ENCODE measurements around the gene MAPKAPK3. TPM values are rescaled to one million over a fixed set of nuclear protein-coding genes. Genes with fewer than 3 reads are reported as not detected.

Gene MAPKAPK3
- total RNA-seq, 1 donor from 2014 or later: 23.7 TPM

DNA sequence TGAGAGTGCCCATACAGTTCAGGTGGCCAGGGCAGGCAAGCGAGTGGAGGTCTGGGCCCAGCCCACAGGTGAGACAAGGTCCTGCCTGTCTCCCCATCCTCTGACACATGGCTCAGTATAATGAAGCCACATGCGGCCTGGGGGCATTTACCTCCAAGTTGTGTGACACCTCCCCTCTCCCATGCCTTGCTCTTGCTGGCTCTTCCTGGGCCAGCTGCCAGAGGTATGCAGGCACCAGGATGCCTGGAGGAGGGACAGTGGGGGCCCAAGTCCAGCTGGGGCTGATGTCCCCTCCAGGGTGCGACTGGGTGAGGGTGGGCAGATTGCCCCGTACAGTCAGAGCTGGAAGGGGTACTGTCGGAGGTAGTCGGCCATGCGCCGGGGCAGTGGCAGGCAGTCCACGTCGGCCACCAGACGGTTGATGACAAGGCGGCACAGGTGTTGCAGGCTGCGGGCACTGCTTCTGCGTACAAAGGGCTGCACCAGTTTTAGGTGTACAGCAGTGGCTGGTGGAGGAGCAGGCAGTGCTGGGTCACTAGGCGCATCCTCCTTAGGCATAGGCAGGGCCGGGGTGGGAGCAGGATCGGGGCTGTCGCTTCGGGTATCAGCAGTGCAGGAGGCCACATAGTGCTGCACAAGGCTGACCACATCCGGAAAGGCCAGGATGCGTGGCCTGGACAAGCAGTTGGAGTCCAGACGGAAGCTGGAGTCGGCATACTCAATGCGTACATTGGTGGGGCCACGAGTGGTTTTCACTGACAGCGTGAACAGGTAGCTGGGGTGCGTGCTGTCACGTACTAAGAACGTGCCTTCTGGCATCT is 9.5 kb upstream of the MAPKAPK3 start:
- TF ChIP-seq, protein P1, sequence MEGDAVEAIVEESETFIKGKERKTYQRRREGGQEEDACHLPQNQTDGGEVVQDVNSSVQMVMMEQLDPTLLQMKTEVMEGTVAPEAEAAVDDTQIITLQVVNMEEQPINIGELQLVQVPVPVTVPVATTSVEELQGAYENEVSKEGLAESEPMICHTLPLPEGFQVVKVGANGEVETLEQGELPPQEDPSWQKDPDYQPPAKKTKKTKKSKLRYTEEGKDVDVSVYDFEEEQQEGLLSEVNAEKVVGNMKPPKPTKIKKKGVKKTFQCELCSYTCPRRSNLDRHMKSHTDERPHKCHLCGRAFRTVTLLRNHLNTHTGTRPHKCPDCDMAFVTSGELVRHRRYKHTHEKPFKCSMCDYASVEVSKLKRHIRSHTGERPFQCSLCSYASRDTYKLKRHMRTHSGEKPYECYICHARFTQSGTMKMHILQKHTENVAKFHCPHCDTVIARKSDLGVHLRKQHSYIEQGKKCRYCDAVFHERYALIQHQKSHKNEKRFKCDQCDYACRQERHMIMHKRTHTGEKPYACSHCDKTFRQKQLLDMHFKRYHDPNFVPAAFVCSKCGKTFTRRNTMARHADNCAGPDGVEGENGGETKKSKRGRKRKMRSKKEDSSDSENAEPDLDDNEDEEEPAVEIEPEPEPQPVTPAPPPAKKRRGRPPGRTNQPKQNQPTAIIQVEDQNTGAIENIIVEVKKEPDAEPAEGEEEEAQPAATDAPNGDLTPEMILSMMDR (IDR thresholded peaks at IDR 0.05): no peak
- Histone ChIP-seq H3K27me3 (no peaks in the 10 kb centered on the region), H3K4me3 (no peak overlapping the region), H3K36me3 (peaks cover 10 to 19% of the 10 kb centered on the region in 2 donors), H3K27ac (no peak overlapping the region), H3K9me3 (no peaks in the 10 kb centered on the region), H3K4me1 (peaks cover 9 to 23% of the 10 kb centered on the region in 2 donors)
- intact Hi-C loops (cut with DNase I): no loop called here
- DNase-seq (ENCODE audit: low spot score in 2 of 2): no peak

DNA sequence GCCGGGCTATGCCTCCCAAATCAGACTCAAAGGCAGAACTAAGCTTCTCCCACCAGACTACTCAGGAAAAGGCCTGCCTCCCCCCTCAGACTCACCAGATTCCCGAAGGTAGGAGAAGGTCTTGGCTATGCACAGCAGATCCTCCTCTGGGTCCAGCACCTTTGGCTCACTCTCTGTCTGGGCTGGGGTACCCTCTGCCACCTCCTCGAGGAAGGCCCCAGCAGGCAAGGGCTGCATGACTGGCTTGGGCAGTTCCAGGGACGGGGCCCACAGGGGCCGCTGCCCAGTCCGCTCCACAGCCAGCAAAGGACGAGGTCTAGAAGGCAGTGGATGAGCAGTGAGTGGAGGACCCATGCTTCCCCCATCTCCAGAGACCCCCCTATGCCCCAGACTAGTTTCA is 8.7 kb upstream of the MAPKAPK3 start:
- H3K27ac ChIP-seq: no peak overlapping the region
- DNase-seq (ENCODE audit: low spot score in 2 of 2): no peak
- intact Hi-C loops (cut with DNase I): no loop called here
- TF ChIP-seq, protein P1 (IDR thresholded peaks at IDR 0.05): no peak
- H3K9me3 ChIP-seq: no peaks in the 10 kb centered on the region
- peaks cover 8 to 18% of the 10 kb centered on the region in 2 donors for H3K4me1 ChIP-seq
- H3K27me3 ChIP-seq: no peaks in the 10 kb centered on the region
- peaks cover 10 to 19% of the 10 kb centered on the region in 2 donors for H3K36me3 ChIP-seq
- no peak overlapping the region for H3K4me3 ChIP-seq

DNA sequence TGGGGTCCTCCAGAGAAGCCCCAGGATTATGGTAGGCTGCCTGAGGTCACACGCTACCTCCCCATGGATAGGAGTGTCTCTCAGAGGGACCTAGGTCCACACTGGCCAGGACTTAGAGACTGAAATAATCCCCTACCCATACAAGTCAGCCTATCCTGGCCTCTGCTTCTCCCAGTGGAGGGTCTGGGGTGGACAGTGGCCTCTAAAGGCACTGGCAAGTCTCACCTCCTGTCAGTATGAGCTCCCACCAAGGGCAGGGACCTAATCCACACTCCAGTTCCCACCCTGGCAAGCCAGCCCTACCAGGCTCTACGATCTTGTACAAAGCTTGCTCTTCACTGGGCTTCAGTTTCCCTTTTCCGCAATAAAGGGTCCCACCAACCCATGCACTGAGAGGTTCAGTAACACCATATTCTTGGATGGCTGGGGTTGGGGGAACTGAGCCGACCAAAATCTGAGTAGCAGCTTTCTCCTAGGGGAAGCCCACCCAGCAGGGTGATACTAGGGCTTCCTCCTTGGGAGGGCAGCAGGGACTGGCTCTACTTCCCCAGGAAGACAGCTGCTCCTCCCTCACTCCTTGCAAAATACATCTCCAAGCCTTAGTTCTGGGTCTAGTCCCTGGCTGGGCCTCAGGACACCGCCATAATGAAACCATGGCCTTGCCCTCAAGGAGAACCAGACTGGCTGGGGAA is 7.7 kb upstream of the MAPKAPK3 start:
- Histone ChIP-seq H3K4me3 (peak overlapping the region in 1 of 2 donors; percentile 74), H3K36me3 (peaks cover 10 to 19% of the 10 kb centered on the region in 2 donors), H3K27me3 (no peaks in the 10 kb centered on the region), H3K4me1 (peaks cover 8 to 15% of the 10 kb centered on the region in 2 donors), H3K9me3 (no peaks in the 10 kb centered on the region), H3K27ac (peak overlapping the region in 1 of 2 donors; percentile 70)
- TF ChIP-seq, protein P1 (IDR thresholded peaks at IDR 0.05): no peak
- no peak for DNase-seq (ENCODE audit: low spot score in 2 of 2)
- intact Hi-C loops (cut with DNase I): no loop called here

DNA sequence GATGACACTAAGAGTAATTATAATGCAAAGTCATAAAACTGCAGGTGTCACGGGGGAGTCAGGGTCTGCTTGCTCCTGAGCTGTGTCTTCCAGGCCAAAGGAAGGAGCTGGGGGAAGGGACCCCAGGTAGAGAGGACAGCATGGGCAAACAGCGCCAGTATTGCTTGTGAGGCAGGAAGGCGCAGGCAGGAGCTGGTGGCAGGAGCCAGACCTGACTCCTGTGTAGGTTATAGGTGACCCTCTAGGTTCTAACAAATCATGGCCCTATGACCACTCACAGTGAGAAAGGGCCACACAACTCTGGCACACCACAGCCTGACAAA is 7.2 kb upstream of the MAPKAPK3 start:
- H3K4me3 ChIP-seq: peak overlapping the region; percentile 74 to 76

DNA sequence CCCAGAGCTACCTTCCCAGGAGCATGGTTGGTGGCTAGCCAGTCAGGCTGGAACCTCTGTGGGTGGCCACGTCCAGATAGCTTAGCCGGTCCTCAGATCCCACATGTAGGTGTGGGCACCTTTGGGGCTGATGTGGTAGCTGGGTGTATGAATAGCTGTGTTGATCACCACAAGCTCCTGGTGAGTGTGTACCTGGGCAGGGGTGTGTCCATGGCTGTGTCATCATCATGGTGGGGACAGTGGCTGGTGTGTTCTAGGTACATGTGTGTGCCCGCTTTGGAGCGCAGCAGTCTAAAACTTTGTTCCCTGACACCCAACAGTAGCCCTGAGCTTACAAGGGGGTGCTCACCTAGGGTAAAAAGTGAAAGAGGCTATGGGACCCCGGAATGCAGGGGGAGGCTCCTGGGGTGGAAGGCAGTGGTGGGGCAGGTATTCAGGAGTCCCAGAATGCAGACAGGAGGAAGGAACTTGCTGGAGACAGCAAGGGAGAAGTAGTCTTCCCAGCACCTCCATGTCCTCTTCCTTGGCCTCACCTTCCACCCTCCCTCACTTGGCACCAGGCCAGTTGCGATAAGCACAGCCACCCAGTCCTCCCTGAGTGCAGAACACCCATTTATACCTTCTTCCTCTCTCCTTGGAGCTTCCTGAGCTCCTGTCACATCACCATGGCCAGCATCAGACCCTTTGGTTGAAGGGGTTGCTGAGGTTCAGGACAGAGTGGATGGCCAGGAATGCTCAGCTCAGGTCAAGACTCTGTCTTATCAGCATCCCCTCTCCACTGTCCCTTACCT is 6.6 kb upstream of the MAPKAPK3 start:
- Histone ChIP-seq H3K9me3 (no peaks in the 10 kb centered on the region), H3K27me3 (no peaks in the 10 kb centered on the region), H3K4me3 (peak overlapping the region; percentile 74 to 76), H3K36me3 (peaks cover 10 to 19% of the 10 kb centered on the region in 2 donors), H3K27ac (peak overlapping the region; percentile 70 to 79), H3K4me1 (peaks cover 3 to 15% of the 10 kb centered on the region in 2 donors)
- TF ChIP-seq, protein P1 (IDR thresholded peaks at IDR 0.05): no peak
- no peak for DNase-seq (ENCODE audit: low spot score in 2 of 2)
- intact Hi-C loops (cut with DNase I): loop anchor here (5.0 to 10.0 kb wide), 3 partner anchors 96 to 1354 kb away; partner anchors contain the start of genes PCBP4 and TMEM115

More for the DNA sequence above, 7.2 kb upstream of the MAPKAPK3 start:
- DNase-seq (ENCODE audit: low spot score in 2 of 2): no peak
- no peaks in the 10 kb centered on the region for H3K9me3 ChIP-seq
- no peaks in the 10 kb centered on the region for H3K27me3 ChIP-seq
- peaks cover 8 to 15% of the 10 kb centered on the region in 2 donors for H3K4me1 ChIP-seq
- intact Hi-C loops (cut with DNase I): loop anchor here (5.0 to 10.0 kb wide), 3 partner anchors 95 to 1355 kb away; partner anchors contain the start of genes PCBP4 and TMEM115
- peak overlapping the region in 1 of 2 donors; percentile 70 for H3K27ac ChIP-seq
- H3K36me3 ChIP-seq: peaks cover 10 to 19% of the 10 kb centered on the region in 2 donors
- TF ChIP-seq, protein P1 (IDR thresholded peaks at IDR 0.05): no peak
